ENCODE results near the gene PROC.
"Not testable (repeated sequence)": the region's sequence is repeated elsewhere in the genome, so short reads cannot be mapped to it uniquely, and the experiment has no call there.

Gene PROC

GRCh38 chr2:127397568-127398238, 20.5 kb upstream of the PROC start:
- no peak for DNase-seq

DNA sequence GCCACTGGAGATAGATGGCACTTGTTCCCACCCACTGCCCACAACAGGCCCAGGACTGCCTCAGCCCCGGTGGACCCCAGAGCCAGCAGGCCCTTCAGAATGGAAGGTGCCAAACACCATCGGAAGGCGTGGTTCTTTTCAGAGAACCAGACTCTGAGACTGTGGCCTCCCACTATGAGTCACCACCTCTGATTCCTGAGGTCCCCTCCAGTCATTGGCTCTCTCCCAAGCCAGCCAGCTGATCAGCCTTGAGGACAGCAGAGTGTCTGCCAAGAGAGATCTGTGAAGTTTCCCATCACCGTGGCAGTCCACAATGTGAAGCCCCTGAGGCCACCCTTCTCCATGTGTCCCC, 20.0 kb upstream of the PROC start:
- DNase-seq = peak; percentile 79

DNA sequence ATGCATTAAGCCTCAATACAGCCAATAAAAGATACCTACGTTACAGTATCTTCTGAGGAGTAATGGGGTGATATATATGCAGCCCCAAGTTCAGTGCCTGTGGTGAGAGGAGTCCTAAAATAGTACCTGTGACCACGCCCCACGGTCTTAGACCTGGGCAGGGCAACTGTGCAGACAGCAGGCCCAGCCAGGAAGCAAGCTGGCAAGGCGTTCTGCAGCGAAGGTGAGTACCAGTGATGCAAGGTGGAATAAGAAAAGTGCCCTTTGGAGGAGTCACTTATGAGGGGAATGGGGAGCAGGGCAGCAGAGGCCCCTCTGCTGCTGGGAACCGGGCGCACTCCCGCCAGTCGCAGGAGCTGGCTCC, 17.7 kb upstream of the PROC start:
- no peak for DNase-seq

DNA sequence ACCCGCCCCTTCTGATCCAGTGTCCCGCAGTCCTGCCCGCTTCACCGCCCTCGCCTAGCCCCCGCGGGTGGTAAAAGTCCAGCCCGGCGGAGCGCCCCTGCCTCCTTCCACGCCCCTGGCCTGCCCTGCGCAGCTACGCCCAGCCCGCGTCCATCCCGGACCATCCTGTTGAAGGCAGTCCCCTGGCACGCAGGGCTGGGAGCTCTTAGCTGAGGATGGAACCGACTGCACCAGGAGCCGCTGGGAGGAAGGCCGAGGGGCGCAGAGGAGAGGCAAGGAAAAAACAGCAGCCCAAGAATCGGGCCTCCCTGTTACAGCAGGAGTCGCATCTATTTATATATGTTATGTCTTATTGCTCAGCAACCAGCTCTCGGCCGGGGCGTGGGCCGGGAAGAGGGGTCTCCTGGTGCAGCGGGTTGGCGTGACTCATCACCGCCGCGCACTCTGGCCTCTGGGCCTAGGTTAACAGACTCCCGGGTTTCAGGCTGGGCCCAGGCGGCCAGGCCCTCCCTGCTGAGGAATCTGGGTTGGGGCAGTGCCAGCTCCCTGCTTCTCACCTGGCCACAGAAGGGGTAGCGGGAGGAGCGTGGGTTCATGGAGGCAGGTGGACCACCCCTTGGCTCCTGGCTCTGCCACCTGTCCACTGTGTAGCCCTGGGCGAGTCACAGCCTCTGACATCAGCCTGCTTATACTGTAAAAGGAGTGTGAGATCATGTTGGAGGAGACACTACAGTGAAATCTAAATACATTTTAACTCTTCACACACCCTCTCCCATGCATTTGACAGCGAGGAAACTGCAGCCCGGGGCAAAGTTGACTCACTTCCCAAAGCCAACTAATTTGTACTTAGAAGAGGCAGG, 17.1 kb upstream of the PROC start:
- DNase-seq = peak; percentile 49

GRCh38 chr2:127401757-127402695, 16.2 kb upstream of the PROC start:
- DNase-seq = no peak

DNA sequence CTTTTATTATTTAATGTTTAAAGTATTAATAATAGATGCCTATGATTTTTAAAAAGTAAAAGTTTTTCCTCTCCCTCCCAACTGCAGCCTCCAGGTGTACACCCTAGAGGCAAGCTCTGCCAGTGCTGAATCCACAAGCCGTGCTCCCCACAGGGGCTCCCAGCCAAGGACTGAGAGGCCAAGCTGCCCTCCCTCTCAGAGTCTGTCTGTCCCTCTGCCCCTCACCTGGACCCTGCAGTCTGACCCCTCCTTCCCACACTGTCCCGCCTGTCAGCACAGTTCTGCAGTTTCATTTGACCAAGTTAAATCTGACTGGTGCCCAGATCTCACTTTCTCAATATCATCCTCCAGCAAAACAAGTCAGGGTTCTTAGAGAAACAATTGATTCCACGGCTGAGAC, 14.8 kb upstream of the PROC start:
- DNase-seq = no peak

GRCh38 chr2:127404466-127405254, 13.6 kb upstream of the PROC start:
- DNase-seq = no peak

GRCh38 chr2:127405255-127405610, 13.0 kb upstream of the PROC start:
- DNase-seq = no peak

DNA sequence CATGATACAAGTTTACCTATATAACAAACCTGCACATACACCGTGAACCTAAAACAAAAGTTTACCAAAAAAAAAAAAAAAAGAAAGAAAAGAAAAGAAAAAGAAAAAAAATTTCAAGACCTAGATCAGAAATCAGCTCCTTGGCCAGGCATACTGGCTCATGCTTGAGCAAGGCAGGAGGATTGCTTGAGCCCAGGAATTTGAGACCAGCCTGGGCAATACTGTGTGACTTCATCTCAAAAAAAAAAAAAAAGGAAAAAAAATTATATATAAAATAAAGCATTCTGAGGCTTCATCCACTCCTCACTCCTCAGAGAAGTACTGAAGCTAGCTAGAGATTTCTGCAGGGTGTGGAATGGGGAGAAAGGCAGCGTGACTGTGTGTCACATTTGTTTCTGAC, 11.8 kb upstream of the PROC start:
- DNase-seq = no peak

- DNase-seq = no peak
Measured at GRCh38 chr2:127407091-127407490, 11.1 kb upstream of the PROC start.

DNA sequence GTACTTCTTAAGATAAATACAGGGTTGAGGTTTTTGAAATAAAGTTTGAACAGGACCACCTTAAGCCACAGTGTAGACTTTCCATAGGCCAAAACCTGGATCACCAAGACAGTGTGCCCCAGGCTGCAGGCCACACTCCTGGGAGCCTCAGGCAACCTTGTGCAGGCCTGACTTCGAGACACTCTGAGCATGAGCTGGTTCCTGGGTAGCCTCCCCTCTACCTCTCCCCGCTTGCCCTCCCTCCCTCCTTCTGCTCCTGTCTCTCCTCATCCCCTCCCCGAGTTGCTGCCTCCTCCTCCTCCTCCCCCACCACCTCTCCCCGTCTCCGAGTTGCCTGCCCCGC, 10.6 kb upstream of the PROC start:
- DNase-seq = no peak

- DNase-seq = peak; percentile 87
Measured at GRCh38 chr2:127408004-127408806, 10.0 kb upstream of the PROC start.

GRCh38 chr2:127408807-127409099, 9.5 kb upstream of the PROC start:
- no peak for DNase-seq

GRCh38 chr2:127409716-127410115, 8.5 kb upstream of the PROC start:
- DNase-seq = not testable (repeated sequence)

DNA sequence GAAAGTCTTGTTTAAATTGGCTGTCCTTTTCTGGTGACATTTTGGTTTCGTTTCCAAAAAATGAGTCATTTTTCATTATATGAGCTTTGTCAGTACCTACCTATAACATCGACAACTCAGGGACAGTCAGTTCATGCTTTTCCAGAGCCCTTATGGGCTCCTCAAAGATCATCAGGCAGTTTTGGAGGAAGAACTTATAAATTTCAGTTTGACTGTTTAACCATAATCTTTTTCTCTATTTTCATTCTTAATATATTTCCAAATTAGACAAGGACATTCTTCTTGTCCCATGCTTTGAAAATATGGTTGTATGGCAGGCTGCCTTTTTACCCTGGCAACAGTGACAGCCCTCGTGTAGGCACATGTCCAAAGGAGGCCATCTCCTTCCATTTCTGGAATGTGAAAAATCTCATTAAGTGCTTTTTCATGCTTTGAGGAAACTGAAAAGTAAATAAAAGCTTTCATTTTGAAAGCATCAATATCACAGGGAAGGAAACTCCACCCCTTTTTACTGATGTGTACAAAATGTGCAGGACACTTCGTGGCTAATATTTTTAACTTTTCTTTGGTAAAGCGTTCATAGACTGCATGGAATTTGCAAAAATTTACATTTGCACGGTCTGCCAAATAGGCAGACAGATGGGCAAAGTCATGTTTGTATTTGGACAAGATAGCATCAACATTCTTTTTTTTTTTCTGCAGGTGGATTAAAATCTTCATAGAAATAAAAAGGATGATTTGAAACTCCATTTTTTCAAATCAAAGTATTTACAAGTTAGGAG, 7.2 kb upstream of the PROC start:
- DNase-seq = no peak

GRCh38 chr2:127411653-127412369, 6.4 kb upstream of the PROC start:
- no peak for DNase-seq

DNA sequence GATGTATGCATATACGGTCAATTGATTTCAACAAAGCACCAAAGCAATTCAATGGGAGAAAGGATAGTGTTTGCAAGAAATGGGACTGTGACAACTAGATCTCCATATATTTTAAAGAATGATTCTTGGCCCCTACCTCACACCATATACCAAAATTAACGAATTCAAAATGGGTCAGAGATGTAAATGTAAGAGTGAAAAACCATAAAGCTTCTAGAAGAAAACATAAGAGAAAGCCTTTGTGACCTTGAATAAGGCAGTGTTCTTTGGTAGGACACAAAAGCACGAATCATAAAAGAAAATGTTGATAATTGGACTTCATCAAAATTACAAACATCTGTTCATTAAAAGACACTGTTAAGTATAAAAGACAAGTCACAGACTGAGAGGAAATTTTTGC, 5.0 kb upstream of the PROC start:
- DNase-seq = no peak

- no peak for DNase-seq
Measured at GRCh38 chr2:127413782-127414637, 4.2 kb upstream of the PROC start.
